Ectodermal cell (in vitro differentiated cells): ENCODE measurements around the gene RPS15.

Experiments used
- H3K27ac ChIP-seq: 2 replicates; pipeline ENCODE4 v1.7.0; 2013; ENCODE audit warnings: mild to moderate bottlenecking, low read depth, low read length; ENCODE audit not compliant: insufficient read depth, poor library complexity, severe bottlenecking
- H3K27me3 ChIP-seq: 2 replicates; pipeline ENCODE4 v1.7.0; 2013; ENCODE audit warnings: mild to moderate bottlenecking, low read length; ENCODE audit not compliant: insufficient read depth, control insufficient read depth, poor library complexity, severe bottlenecking
- H3K36me3 ChIP-seq: one replicate; pipeline ENCODE4 v1.7.0; 2013; ENCODE audit warnings: low read length; ENCODE audit not compliant: control insufficient read depth, insufficient read depth
- H3K4me1 ChIP-seq: one replicate; pipeline ENCODE4 v1.7.0; 2013; ENCODE audit warnings: low read length; ENCODE audit not compliant: control insufficient read depth, insufficient read depth
- H3K4me3 ChIP-seq: 2 replicates; pipeline ENCODE4 v1.7.0; 2013; ENCODE audit warnings: low read depth, low read length, control low read depth; ENCODE audit not compliant: insufficient read depth
- H3K9me3 ChIP-seq: 2 replicates; pipeline ENCODE4 v1.7.0; 2013; ENCODE audit warnings: mild to moderate bottlenecking, low read length, moderate library complexity; ENCODE audit not compliant: control insufficient read depth
- whole genome bisulfite sequencing, 2 experiments: methylation state at CpG; one replicate each; pipeline ENCODE4 v1.1.7; 2013; ENCODE audit warnings: missing lambda C conversion rate in 2 of 2; 5-methylcytosine and 5-hydroxymethylcytosine counted together

The RPS15 gene

GRCh38 chr19:1478934-1479707 lies 40.9 kb downstream of the RPS15 start, which contains the start of gene C19orf25:
Gene C19orf25 (minus strand): TSS chr19:1479215. CDS start chr19:1478903, 312 bp downstream.
- Histone ChIP-seq H3K9me3 (no peaks in the 10 kb centered on the region), H3K36me3 (no peaks in the 10 kb centered on the region), H3K27me3 (no peaks in the 10 kb centered on the region), H3K27ac (no peak within 1 kb of the TSS), H3K4me3 (peak within 1 kb of the TSS; percentile 50), H3K4me1 (peaks cover 4% of the 10 kb centered on the region)
- 1% methylated on average over 71 of the region's 71 CpGs for WGBS, 2 experiments

- no peak overlapping the region for H3K4me3 ChIP-seq
- H3K9me3 ChIP-seq, result no peaks in the 10 kb centered on the region
- H3K4me1 ChIP-seq, result peaks cover 4% of the 10 kb centered on the region
- no peaks in the 10 kb centered on the region for H3K36me3 ChIP-seq
- H3K27ac ChIP-seq, result no peak overlapping the region
- 89 to 90% methylated on average over 26 of the region's 26 CpGs for WGBS, 2 experiments
- no peaks in the 10 kb centered on the region for H3K27me3 ChIP-seq
Measured at GRCh38 chr19:1481224-1481892, 43.2 kb downstream of the RPS15 start.

GRCh38 chr19:1481893-1482360 lies 43.7 kb downstream of the RPS15 start:
- Histone ChIP-seq H3K27me3 (no peaks in the 10 kb centered on the region), H3K4me1 (peaks cover 4% of the 10 kb centered on the region), H3K27ac (no peak overlapping the region), H3K9me3 (no peaks in the 10 kb centered on the region), H3K36me3 (no peaks in the 10 kb centered on the region), H3K4me3 (no peak overlapping the region)
- WGBS, 2 experiments, result 93 to 94% methylated on average over 36 of the region's 36 CpGs

GRCh38 chr19:1482361-1483130 lies 44.4 kb downstream of the RPS15 start:
- WGBS, 2 experiments, result 91% methylated on average over 37 of the region's 37 CpGs
- no peak overlapping the region for H3K27ac ChIP-seq
- no peak overlapping the region for H3K4me3 ChIP-seq
- no peaks in the 10 kb centered on the region for H3K27me3 ChIP-seq
- peaks cover 4% of the 10 kb centered on the region for H3K4me1 ChIP-seq
- H3K9me3 ChIP-seq, result no peaks in the 10 kb centered on the region
- no peaks in the 10 kb centered on the region for H3K36me3 ChIP-seq

GRCh38 chr19:1483131-1483978 lies 45.2 kb downstream of the RPS15 start:
- no peaks in the 10 kb centered on the region for H3K9me3 ChIP-seq
- no peak overlapping the region for H3K4me3 ChIP-seq
- H3K36me3 ChIP-seq, result no peaks in the 10 kb centered on the region
- no peaks in the 10 kb centered on the region for H3K4me1 ChIP-seq
- 94 to 95% methylated on average over 77 of the region's 77 CpGs for WGBS, 2 experiments
- no peaks in the 10 kb centered on the region for H3K27me3 ChIP-seq
- H3K27ac ChIP-seq, result no peak overlapping the region

GRCh38 chr19:1483979-1484428 lies 45.8 kb downstream of the RPS15 start:
- Histone ChIP-seq H3K4me3 (no peak overlapping the region), H3K9me3 (no peaks in the 10 kb centered on the region), H3K27ac (no peak overlapping the region), H3K4me1 (no peaks in the 10 kb centered on the region), H3K36me3 (no peaks in the 10 kb centered on the region), H3K27me3 (no peaks in the 10 kb centered on the region)
- 95% methylated on average over 23 of the region's 23 CpGs for WGBS, 2 experiments

- H3K27me3 ChIP-seq, result peaks cover 10% of the 10 kb centered on the region
- no peaks in the 10 kb centered on the region for H3K36me3 ChIP-seq
- peaks cover 8% of the 10 kb centered on the region for H3K4me1 ChIP-seq
- no peak overlapping the region for H3K4me3 ChIP-seq
- no peak overlapping the region for H3K27ac ChIP-seq
- no peaks in the 10 kb centered on the region for H3K9me3 ChIP-seq
- WGBS, 2 experiments, result 93 to 94% methylated on average over 56 of the region's 56 CpGs
Measured at GRCh38 chr19:1486720-1487575, 48.8 kb downstream of the RPS15 start.

GRCh38 chr19:1487576-1488281 lies 49.5 kb downstream of the RPS15 start:
- WGBS, 2 experiments, result 92% methylated on average over 40 of the region's 40 CpGs
- H3K4me1 ChIP-seq, result peaks cover 8% of the 10 kb centered on the region

More at GRCh38 chr19:1487576-1488281, 49.5 kb downstream of the RPS15 start:
- Histone ChIP-seq H3K9me3 (no peaks in the 10 kb centered on the region), H3K27me3 (peaks cover 18% of the 10 kb centered on the region), H3K27ac (no peak overlapping the region), H3K4me3 (no peak overlapping the region), H3K36me3 (no peaks in the 10 kb centered on the region)
